Fibroblast of skin of scalp (primary cell): ENCODE data around the gene LDAH. TPM values are rescaled to one million over a fixed set of nuclear protein-coding genes. Genes with fewer than 3 reads are reported as not detected.
"Not testable (repeated sequence)": the region's sequence is repeated elsewhere in the genome, so short reads cannot be mapped to it uniquely, and the experiment has no call there.

Experiments used
- DNase-seq: peaks from one replicate; pipeline ENCODE4 v3.0.0-alpha.2; 2013
- polyA plus RNA-seq, 2 experiments: library from polyadenylated mRNA; unstranded; fragments of 120-200 nt; gene quantifications; one replicate each; pipeline ENCODE4 v1.2.1, GENCODE V29; 2013; ENCODE audit not compliant: insufficient read length in 2 of 2

LDAH gene
- polyA plus RNA-seq (2013, experiment 1 of 2; ENCODE audit: insufficient read length) = 10.7 TPM
- 13.0 TPM for polyA plus RNA-seq (2013, experiment 2 of 2; ENCODE audit: insufficient read length)

DNA sequence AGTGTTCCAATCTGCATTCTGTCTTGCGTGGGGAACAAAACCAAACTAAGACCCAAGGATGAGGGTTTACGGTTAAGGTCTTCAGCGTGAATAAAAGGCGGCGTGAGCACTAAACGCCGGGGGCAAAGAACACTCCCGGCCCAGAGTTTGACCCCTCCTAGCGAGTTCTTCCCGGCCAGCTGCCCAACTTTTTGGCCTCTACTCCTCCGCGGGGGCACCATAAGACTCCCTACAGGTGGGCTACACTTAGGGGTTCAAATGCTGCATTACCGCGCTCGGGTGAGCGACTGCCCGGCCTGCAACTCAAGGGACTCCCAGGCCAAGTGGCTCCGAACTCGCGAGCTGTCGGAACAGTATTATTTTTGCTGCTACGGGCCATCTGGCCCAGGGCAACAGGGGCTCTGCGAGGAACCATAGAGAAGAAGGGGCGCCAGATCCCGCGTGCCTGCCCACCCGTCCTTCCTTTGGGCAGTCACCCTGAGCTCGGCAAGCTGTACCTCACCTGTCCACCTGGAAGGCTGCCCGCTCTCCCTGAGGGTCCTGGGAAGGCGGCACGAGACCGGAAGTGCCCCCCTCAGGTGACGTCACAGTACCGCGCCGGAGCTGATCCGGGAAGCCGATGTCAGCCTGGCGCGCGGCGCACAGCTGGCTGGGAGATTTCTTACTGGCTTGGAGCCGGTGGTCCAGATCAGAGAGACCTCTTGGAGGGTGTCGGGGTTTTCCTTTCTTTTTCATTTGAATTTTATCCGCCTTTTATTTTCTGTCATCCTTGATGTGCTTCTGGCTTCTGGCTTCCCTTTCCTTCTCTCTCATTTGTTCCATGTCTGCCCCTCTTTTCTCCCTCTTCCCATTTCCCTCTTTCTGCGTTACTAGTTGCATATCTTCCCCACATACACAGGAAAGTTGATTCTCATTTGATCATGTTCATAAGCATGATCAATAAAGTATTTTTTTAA is at the start of gene LDAH:
LDAH (minus strand) TSS at position 567 of the 956 bp plus-strand sequence. CDS start 21,638 bp downstream, outside the sequence.
- peak; percentile 91 for DNase-seq

DNA sequence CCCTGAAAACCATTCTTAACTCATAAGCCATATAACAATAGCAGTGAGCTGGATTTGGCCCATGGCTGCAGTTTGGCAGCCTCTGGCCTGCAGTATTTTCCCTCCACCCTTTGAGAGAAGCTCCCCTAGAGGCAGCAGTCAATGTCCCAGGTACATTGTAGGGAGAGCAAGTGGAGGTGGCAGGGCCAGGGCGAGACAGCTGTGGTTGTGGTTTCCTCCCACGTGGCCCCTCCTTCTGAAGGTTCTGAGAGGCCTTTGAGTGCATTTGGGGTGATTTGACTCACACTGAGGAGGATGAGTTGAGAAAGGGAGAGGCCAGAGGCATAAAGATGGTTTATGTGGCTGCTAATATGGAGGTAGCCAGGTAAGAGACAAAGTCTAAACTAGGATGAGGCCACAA is 45.5 kb upstream of the LDAH start:
- no peak for DNase-seq

DNA sequence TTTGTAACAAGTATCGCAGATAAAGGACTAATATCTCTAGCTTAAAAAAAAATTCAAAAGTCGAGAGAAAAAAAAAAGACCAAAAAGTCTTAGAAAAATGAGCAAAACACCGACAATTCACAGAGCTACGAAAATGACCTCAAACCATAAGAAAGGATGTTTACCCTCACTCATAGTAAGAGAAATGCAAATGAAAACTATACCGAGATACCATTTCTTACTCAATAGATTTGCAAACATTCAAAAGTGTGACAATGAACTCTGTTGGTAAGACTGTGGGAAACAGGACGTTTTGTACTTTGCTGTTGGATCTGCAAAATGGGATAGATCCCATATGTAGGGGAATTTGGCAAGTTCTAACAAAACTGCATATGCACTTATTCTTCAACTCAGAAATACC is 39.9 kb upstream of the LDAH start:
- DNase-seq = no peak

DNA sequence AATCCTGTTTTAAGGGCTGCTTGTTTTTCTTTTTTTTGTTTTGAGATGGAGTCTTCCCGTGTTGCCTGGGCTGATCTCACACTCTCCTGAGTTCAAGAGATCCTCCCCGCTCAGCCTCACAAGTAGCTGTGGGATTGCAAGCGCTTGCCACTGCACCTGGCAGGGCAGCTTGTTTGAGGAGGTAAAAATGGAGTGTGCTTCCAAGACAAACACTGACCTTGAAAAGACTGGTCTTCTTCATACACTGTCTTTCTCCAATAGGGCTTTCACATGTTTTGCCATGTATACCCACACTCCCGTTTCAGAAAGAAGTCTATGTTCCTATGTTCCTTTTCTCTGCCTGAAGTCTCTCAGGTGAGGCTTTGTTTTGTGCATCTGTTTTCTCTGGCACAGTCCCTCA is 32.6 kb upstream of the LDAH start:
- DNase-seq = no peak

DNA sequence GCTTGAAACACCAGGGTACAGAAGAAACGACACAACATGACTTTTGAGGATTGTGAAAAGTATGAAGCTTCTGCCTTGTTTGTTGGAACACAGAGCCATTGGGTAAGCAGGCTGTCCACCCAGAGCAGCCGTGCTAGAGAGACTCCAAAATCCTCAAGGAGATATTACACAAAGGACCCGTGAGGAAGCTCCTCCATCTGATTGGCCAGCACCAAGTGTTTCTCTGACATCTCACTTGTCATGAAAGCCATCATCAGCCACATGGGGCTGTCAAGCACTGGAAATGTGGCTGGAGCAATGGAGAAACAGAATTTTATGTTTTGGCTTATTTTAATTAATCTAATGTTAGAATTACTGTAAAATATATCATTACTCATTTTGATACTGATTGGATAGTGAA is 29.8 kb upstream of the LDAH start:
- no peak for DNase-seq

DNA sequence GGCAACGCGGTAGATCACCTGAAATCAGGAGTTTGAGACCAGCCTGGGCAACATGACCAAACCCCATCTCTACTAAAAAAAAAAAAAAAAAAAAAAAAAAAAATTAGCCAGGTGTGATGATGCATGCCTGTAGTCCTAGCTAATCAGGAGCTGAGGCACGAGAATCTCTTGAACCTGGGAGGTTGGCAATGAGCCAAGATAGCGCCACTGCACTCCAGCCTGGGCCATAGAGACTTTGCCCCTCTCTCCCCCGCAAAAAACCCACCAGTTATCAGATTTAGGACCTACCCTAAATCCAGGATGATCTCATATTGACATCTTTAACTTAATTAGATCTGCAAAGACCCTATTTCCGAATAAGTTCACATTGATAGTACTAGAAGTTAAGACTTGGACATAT is 29.2 kb upstream of the LDAH start:
- no peak for DNase-seq

DNA sequence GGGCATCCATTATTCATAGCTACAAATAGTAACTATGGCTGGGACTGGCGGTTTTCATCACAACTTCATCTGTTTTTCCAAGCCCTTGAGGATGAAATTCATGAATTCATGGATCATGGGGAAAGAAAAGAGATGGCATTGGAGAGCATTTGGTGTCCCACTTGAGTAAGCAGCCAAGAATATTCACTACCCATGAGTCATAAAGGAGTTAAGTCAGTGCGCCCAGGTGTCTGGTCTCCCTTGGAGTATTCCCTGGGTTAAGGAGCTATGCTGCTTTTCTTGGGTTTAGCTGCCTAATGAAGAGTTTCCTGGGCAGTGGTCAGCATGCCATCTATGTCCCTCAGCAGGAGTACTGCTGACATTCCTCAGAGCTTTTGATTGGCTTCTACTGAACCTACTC is 21.3 kb upstream of the LDAH start:
- DNase-seq = no peak

DNA sequence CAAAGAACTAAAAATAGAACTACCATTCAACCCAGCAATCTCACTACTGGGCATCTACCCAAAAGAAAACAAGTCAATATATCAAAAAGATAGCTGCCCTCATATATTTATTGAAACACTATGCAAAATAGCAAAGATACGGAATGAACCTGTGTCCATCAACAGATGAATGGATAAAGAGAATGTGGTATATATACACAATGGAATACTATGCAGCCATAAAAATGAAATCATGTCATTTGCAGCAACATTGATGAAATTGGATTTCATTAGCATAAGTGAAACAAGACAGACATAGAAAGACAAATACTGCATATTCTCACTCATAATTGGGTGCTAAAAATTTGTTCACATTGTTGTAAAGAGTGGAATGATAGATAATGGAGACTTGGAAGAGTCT is 16.2 kb upstream of the LDAH start:
- no peak for DNase-seq

DNA sequence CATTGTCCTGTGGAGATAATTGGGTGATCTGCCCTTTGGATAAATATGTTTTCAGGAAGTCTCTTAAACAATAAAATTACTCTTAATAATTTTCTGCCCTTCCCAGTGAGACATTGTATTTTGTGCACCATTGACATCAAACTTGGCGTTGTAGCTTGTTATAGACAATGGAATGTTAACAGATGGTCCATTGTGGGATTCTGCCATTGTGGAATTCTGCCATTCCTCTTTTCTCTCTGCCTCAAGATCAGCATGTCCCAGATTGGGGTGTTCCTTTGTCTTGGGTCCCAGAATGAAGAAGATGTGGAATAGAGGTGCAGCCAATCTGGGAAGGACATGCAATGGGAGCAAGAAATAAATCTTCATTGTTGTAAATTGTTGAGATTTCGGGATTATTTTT is 15.1 kb upstream of the LDAH start:
- no peak for DNase-seq

DNA sequence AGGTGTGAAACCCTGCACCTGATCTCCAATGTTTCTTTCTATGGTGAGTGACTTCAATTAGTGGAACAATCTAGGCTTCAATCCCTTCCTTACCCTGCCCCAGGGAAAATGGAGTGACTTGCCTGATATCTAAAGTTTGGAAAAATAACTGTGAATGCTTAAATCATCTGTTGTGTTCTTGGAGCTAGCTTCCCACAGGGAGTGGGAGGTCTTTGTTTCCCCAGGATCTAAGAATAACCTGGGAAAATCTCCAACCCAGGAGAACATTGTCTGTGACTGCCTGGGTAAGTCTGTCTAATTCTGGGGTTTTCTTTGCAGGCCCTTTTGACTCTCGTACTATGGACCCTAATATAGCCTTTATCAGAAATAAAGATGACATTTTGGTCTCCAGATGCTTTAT is 13.6 kb upstream of the LDAH start:
- no peak for DNase-seq

DNA sequence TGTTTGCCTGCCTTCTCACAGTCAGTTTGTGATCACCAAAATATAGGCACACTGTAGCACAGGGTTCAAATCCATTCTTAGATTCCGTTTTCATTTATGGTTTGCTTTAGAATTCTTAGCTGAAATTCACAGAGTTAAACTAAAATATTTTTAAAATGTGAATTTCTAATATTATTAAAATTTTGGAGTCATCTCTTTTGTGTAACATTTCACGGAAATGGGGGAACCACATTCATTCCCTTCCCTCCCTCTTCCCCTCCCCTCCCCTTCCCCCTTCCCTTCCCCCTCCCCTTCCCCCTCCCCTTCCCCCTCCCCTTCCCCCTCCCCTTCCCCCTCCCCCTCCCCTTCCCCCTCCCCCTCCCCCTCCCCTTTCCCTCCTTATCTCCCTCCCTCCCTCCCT is 11.4 kb upstream of the LDAH start:
- no peak for DNase-seq

DNA sequence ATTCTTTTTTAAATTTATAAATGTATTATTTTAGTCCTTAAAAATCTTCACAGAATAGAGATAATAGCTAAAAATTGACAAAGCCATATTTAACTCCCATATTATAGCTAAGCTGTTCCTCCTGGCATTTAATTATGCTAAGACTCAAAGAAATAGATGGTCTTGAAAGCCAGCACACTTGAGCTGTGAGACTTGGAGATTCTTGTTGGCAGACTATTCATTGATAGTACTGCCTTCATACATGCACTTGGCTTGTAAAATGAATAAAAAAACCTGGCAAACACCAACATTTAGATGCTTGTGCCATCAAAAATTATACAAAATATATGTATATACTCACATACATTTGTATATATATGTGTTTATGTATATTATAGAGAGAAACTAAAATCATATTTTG is 9.7 kb upstream of the LDAH start:
- no peak for DNase-seq

DNA sequence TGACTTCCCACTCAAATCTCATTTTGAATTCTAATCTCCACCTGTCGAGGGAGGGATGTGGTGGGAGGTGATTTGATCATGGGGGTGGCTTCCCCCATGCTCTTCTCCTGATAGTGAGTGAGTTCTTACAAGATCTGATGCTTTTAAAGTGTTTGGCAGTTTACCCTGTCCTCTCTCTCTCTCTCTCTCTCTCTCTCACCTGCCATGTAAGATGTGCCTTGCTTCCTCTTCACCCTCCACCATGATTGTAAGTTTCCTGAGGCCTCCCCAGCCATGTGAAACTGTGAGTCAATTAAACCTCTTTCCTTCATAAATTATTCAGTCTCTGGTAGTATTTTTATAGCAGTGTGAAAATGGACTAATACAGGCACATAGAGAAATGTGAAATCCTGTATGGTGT is 7.0 kb upstream of the LDAH start:
- no peak for DNase-seq

DNA sequence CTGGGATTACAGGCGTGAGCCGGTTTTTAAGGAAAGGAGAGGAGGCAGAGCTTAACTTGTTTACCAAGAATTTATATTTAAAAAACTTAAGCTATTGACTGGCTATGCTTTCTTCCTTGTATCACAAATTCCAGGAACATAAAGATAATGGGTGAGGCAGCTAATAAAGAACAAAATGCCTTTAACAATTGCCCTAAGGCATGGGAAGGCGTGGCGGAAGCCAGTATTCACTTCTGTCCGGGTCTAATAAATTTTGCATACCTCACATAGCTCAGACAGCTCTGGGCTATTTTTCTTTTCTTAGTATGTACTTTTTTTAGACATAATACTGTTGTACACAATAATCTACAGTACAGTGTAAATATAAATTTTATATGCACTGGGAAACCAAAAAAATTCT is 1.0 kb upstream of the LDAH start:
- no peak for DNase-seq

DNA sequence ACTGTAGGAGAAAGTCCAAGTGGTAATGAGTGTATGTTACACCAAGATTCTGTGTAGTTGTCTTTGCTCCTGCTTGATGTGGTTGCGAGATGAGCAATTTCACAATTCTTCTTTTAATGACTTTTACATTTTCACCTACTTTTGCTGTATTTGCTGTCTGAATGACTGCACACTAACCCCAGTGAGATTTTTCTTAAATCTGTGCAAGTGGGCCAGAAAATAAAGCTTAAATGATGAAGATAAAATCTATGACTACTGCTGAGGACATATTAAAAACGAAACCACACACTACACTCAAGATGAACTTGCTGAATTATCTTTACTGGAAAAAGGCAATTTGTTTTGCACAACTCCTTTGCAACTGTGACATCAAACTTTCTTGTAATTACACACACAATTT is 4.1 kb downstream of the LDAH start:
- DNase-seq = no peak

DNA sequence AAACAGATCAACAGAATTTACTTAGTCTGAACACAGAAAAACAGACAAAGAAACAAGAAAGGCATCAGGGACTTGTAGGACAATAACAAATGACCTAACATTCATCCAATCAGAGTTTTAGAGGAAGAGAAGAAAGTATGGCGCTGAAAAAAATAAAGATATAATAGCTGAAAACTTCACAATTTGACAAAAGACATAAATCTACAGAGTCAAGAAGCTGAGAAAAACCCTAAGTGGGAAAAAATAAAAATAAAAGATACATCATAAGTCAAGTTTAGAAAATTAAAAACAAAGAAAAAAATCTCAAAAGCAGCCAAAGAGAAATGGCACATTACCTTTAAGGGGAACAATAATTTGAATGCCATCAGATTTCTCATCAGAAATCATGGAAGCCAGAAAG is 7.7 kb downstream of the LDAH start:
- DNase-seq = no peak

DNA sequence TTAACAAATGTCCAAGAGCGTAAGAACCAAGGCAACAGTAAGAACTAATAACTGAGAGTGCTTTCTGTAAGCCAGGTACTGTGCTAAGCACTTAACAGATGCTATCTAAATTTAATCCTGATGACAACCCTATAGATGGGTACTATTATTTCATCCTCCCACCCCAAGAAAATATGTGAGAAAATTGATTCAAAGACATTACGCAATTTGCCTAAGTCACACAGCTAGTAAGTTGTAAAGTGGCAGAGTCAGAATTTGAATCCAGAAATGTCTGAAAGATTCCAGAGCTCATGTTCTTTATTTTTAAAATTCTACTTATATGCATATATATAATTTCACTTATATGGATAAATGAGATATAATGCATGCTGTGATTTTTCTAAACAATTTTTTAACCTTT is 10.1 kb downstream of the LDAH start:
- no peak for DNase-seq

DNA sequence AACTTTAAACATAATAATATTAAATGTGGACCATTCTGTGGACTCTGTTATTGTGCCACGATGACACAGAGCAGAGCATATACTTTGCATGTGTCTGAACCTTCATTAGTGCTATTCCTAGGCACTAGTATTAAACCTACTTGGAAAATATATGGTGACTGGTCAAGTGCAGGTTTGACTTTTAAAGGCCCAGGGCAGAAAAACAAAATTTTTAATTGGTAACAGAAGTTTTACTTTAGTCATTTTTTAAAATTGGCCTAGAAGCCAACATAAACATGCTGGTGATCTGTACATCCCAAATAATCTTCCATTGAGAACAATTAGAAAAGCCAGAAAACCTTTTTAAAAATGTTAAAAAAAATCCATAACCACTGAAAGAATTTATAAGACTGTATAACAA is 16.6 kb downstream of the LDAH start:
- DNase-seq = no peak

DNA sequence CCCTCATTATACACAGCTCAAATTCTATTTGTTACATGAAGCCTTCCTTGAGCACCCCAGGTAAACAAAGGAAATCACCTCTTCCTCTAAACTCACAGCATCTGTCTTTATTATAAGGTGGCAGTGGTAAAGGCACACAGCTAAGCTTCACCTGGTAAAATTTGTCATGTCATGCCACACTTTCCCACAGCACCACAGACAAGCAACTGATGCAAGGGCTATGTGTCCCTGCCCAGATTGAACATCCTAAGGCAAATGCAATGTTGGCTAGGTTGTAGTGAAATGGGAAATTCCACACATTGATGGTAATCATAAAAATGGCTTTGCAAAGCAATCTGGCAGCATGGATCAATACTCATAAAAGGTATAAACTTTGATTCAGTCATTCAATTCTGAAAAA is 18.9 kb downstream of the LDAH start:
- no peak for DNase-seq

DNA sequence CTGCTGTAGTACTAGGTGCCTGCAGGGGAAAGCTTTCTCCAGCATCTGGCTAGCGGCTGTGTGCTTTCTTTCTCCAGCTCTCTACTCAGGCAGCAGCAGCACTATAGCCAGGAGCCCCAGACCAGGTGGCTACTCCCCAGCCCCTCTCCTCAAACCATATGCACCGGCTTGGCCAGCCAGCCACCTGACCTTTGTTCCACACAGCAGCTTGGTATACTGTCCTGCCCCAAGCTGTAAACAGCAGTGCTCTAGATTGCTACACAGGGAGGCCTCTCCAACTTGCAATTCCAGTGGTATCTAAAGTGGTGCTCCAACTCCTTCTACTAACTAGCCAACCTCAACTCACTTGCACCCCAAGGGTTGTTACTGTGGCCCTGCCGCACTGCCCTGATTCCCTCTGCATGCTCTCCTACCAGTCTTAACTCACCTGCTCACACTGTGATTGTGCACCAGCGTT is 19.6 kb downstream of the LDAH start:
- DNase-seq = no peak

DNA sequence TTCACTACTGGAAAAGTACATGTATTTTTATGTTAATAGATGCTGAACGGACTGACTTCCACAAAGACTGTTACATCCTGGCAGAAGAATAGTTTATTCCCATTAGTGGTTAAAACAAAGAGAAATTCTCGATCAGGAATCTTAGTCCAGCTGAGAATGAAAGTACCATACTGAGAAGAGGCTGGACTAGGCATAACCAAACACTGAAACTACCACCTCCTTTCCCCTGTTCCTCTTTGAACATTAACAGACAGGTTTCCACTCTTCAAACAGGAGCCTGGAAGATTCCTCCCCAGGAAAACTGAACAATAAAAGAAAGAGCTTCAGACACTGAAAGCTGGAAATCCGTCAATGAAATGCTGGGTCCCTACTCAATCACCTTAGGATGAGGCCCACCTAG is 25.8 kb downstream of the LDAH start:
- DNase-seq = no peak

DNA sequence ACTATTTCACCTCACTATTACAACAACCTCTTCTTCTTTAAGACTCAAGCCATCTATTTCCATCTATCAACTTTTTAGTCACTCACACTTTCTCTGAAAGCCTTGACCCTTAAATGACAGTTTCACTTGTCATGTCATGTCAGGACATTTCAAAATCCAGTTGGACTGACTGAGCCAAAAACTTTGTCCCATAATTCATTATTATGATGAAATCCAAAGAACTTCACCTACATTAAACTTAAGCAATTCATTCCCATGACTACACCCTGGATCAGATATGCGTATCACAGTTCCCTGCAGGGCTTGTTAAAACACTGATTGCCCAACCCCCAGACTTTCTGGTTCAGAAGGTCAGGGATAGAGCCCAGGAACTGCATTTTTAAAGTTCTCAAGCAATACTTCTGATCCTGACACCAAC is 26.5 kb downstream of the LDAH start:
- peak; percentile 32 for DNase-seq

DNA sequence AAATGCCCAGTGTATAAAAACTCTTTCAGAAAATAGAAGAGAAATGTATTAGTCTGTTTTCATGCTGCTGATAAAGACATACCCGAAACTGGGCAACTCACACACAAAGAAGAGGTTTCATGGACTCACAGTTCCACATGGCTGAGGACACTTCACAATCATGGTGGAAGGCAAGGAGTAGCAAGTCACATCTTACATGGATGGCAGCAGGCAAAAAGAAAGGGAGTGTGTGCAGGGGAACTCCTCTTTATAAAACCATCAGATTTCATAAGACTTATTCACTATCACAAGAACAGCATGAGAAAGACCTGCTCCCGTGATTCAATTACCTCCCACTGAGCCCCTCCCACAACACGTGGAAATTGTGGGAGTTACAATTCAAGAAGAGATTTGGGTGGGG is 29.0 kb downstream of the LDAH start:
- not testable (repeated sequence) for DNase-seq

DNA sequence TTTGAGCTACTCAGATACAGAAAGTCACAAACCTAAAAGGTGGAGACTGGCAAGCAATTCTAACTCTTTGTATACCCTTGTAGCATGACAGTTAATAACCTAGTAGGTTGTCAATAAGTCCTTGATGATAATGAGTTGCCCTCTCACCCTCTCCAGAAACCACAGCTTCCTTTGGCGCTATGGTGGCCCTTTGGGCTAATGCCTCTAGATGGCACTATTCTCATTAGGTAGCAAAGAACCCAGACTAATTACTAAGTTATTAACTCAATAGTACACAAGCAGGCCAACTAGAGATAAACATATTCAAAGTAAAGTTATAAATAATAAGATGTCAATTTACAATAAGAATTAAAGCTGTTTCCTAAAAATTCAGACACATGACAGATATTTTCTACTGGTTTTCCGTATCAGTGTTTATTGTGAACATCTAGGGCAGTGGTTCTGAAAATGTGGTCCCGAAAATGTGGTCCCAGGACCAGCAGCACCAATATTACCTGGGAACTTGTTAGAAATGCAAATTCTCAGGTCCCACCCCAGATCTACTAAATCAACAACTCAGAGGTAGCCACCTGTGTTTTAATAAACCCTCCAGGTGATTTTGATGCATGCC is 41.1 kb downstream of the LDAH start:
- peak; percentile 22 for DNase-seq
